Stimulated activated CD8-positive, alpha-beta memory T cell treated with anti-CD3 and anti-CD28 coated beads, Interleukin-4, amount 100 ng/mL, for 24 hours (primary cell): ENCODE data around the gene KCNQ1.

Source experiments
- DNase-seq: peaks from one replicate; pipeline ENCODE4 v3.0.0-alpha.2; 2020; ENCODE audit warnings: low read depth

The KCNQ1 gene

DNA sequence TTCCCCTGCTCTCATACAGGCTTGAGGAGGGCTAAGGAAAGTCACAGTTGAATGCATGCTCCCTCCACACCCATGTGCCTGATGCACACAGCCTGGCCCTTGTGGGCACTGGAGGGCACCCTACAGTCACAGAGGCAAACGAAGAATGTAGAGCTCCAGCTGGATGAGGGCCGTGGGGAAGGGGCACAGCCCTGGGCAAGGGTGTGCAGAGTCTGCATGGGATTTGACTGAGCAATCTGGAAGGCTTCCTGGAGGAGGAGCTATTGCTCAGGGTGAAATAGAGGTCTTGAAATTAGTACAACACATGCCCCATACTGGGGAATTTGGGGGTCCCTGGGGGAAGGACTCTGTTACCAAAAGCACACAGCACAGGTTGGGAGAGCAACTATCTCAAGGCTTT, 64.0 kb downstream of the KCNQ1 start:
- no peak for DNase-seq

DNA sequence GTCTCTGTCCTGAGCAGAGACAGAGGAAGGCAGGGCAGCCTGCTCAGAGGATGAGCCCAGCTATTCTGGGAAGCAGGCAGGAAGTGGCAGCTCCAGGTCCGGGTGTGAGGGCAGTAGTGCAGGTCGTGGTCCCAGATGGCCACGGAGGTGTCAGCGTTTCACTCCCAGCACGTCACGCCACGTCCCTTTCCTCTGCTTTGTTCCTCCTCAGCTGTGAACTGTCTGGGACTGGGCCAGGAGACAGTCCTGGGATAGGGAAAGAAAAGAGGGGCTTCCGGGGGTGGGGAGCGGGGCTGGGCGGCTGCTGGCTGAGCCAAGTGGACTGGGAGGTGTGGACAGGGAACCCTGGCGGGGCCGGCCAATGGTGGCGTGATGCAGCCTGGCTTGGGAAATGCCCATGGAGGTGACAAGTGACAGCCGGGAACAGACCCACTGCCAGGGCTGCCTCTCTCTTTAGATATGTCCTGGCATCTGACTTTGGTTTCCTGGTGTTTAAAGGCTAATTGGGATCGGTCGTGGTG, 64.7 kb downstream of the KCNQ1 start:
- DNase-seq, result no peak

DNA sequence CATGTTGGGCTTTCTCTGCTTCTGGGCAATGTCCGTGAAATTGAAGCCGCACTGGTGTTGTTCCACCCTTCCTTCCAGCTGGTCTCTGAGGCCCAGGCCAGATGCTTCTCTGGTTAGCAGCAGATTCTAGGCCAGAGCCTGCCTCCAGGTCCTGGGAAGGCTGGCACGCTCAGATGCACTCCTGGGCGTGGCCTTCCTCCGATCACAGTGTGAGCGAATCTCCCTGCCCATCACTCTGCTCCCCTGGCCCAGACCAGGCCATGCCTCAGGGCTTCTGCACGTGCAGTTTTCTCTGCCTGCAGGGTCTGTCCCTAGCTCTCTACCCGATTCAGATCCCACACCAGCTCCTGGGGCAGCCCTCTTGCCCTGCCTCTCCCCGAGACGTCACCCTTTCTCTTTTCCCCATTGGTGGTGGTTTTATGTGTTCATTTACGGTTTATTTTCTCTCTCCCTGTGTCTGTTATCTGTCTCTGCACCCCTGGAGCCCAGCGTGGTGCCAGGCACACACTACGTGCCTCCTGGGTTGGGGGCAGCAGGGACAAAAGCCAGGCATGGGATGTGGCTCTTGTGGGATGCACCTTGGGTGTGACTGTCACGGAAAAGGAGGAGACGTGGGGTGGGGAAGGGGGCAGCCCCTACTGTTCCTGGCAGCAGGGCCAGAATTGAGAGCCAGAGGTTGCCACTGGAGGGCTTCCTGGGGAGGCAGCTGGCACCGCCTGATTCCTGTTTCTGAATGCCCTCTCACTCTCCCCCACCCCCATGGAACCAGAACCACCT, 66.0 kb downstream of the KCNQ1 start:
- no peak for DNase-seq

DNA sequence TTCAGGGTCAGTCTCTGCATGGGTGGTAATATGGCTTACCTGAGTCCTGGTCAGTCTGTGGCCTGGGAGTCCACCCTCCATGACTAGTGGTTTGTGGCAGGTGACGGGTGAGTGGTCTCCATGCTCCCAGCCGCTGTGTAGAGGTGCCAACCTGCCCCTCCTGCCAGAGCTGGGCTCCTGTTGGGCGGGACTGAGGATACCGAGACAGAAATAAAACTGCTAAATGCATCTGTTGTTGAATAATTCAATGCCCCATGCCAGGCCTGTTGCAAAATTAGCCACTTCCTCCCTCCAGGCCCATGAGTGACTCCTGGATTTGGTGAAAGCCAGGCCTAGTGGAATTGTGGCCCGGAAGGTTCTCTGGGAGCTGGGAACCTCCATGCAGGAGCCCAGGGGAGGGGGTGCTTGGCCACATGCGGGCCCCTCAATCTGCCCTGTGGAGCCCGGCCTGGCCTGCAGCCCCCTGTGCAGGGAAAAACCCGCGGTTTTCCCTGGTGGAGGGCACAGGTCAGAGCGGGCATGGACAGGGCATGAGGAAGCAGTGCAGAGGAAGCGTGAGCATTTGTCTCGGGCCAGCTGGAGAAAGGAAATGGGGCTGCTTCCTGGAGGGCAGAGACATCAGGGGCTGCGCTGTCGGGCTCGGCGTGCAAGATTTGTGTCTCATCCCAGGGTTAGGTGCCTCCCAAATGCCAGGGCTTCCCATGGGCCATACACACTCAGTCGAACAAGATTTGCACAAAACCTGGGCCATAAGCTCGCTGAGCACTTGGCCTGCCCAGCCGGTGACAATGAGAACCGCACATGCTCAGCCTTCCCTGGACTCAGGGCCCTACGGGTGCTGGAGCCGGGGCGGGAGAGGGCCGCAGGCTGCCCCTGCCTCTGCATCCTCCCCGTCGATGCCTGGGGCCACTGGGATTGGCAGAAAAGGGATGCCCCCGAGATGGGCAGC, 66.9 kb downstream of the KCNQ1 start:
- DNase-seq, result no peak

DNA sequence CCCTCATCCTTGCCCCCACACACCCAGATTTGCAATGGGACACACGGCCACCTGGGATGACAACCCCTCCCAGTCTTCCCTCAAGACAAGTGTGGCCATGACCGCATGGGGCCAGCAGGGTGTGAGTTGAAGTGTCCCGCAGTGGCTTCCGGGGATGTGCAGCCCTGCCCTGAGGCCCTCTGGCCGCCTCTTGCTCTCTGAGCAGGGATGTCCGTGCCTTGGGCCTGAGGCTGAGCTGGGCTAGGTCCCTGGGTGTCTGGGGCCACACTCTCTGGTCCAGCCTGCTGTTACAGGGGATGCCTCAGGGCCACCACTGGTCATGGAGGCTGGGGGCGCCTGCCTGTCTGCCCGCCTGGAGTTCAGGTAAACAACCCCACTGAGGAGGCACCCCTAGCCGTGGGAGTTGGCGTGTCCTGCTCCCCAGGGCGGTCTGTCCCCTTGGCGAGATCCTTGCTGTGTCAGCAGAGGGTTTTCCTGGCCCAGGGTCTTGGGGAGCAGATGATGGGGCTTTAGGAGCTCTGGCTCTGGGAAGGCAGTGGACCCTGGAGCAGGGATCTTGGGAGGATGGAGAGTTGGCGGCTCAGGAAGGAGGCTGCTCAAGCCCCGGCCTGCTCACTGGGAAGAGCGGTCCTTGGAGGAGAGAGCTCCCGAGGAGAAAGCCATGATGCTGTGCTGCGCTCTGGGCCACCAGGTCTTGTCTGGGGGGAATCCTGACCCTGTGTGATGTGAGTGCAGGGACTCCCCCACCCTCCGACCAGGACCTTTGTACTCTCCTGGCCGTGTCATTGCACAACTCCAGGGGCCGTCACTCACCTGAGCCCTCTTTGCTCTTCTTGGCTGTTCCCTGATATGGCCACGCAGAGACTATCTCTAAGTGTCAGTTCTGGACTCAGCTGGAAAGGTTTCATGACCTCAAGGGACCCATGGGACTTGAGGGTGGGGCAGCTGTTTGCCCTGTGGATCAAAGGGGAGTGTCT, 67.9 kb downstream of the KCNQ1 start:
- no peak for DNase-seq

DNA sequence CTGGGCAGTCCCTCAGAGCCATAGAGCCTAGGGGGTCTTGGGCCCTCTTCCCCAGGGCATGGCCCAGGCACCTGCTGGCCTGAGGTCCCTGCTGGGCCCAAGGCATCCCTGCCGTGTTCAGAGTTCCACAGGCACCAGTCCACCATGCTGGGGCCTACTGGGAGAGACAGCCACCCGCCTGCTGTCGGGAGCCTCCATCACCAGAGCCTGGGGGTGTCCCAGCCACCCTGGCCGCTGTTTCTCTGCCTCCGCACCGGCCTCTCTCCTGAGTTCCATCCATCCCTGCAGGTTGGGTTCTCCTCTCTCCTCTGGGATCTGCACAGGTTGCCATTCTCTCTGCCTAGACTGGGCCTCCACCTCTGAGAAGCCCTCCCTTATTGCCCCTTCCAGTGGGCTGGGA, 68.6 kb downstream of the KCNQ1 start:
- DNase-seq, result no peak

DNA sequence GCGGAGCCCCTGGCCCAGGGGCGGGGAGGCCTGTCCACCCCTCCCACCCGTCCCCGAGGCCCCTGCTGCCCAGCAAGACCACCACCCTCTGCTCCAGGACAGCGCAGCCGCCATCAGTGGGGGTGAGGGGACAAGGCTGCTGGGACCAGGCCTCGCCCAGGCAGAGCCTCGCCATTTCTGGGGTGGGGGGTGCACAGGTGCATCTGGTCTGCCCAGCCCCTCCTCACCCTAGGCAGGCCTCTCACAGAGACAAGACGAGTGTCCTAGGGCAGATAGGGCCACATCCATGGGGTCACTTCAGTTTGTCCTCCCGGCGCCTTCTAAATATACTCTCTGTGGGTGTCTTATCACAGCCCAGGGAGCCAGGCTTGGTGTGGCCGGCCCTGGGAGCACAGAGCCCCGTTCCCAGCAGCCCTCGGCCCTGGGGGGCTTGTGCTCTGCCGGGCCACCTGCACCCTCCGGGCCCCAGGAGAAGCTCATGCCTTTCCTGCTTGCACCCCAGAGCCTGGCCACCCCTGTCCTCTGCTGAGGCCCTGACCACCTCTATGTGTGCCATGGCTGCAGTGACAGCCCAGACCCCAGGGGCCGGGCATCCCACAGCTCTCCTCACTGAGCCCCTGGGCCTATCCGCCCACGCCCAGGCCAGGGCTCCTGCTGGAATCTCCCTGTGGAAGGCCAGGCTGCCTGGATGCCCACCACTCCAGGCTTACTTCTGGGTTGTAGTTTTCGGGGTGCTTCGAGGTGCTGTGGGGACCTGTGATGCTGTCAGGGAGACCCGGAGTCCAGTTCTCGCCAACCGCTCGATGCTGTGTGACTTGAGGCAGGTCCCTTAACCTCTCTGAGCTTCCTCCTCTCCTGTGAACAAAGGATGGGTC, 70.8 kb downstream of the KCNQ1 start:
- no peak for DNase-seq

DNA sequence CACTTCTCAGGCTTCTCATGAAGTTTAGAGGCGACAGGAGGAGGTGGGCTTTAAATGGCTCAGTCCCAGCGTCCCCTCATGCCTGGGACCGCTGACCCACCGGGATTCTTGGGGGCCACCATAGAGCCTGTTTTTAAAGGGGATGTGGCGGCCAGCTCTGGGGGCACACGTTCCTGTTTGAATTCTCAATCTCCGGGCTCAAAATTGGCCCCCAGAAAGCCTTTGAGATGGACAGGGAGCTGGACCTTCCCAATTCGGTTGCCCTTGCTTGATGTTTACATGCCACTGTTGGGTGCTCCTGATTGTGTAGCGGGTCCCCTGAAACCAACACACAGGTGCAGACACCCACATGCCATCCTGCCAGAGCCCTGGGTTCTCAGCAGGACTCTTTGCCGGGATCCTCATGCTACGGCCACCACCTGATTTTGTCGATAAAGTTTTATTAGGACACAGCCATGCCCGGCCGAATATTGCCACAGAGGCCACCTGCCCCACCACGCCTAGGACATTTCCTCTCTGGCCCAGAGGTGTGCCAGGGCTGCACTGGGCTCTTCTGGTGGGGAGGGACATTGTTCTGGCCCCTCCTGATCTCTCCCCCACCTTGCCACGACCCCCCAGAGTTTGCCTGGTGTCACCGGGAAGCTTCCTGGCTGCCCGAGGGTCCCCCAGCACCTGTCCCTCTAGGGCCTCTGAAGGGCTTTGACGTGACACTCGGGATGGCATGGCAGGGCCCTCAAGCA, 71.6 kb downstream of the KCNQ1 start:
- DNase-seq, result no peak

DNA sequence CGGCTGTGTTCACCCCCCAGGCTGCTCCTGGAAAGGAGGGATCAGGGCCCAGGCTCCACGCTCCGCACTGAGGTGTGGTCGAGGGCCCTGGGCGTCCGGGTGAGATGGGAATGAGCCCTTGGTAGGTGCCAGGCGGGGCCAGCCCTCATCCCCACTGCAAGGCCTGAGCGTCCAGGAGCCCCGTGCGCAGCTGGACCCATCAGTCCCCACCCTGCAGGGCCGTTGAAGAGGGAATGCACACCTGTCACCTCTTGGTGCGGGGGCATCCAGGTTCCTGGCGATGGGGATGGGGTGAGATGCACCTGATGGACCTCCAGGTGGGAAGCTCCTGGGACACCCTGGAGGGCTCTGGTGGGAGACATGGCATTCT, 72.2 kb downstream of the KCNQ1 start:
- no peak for DNase-seq

DNA sequence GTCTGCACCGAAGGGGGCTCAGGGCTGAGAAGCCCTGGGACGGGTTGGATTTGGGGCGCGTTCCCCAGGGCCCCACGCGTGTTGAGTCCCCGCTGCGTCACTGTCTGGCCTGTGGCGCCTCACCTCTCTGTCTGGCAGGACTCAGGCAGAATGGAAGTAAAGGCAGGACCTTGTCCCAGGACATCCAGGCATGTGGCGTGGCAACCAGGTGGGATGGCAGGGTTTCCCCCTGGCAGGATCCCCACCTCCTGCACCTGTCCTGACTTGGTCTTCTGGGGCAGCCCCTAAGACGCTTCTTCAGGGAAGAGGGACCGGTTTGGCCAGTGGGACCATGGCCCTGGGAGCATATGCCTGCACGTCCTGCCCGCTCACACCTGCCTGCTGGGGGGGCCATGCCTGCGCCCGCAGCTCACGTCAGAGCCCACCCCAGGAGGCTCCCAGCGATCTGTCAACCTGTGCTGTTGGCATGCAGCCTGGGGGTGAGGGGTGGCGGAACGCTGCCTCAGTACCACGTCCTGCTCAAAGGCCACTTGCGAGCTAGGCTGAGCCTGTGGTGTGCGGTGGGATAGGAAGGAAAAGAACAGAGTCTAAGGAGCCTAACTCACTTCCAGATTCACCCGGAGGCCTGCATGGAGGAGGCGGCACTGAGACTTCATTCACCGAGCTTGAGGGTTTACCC, 72.7 kb downstream of the KCNQ1 start:
- no peak for DNase-seq

DNA sequence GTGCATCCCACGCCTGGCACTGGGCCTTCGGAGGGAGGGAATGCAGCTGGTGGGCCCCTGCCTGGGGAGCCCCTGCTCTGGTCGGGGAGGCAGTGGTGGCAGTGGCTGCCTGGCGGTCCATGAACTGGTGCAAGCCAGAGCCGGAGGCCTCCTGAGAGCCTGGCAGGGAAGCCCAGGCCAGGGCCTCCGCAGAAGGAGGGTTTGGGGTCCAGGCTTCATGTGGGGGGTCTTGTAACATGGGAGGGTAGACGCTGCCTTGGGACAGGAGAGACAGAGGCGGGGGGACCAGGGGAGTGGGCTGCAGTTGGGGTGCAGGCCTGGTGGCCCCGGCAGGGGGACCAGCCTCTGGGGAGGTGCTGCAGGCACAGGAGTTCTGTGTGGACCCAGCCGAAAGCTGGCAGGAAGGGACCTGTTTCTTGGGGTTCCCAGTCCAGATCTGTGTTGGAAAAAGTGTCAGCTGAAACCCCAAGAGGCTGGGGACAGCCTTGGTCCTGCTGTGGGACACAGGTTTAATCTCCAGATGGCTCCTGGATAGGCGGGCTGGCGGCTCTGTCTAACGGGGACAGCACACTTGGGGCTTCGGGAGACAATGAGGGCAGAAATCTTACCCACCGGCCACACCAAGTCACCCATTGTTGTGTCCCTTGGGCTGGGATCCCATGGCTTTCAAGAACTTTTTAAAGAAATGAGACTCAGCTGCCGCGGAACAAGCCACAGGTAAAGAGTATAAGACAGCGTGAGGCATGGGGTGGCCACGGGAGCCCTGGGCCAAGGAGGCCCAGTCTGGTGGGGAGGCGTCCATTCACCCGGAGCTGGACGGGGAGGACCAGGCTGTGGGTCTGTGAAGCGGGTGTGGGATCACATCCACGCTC, 73.5 kb downstream of the KCNQ1 start:
- DNase-seq, result no peak

DNA sequence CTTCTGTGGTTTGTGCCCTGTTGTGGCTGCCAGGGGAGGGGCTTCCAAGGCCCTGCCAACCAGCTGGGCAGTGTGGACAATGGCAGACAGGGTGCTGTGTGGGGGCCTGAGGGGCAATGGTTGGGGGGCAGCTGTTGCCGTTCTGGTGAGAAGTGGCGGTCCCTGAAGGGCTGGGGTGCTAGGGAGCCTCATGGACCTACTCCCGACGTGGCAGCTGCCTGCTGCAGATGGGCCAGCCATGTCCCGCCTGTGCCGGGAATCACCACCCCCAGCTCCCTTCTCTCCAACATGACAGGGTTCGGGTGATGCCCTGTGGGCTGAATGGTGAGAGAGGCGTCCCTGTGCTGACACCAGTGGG, 74.2 kb downstream of the KCNQ1 start:
- DNase-seq, result no peak

DNA sequence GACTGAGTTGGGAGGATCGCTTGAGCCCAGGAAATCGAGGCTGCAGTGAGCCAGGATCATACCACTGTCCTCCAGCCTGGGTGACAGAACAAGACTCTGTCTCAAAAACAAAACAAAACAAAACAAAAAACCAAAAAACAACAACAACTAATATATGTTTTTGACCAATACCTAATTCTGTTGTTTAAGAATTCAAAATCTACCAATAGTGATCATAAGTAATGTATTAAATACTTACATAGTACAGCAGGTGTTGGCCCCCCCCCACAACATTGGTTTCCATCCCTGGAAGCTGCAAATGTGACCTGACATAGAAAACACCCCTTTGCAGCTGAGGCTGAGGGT, 74.7 kb downstream of the KCNQ1 start:
- no peak for DNase-seq

DNA sequence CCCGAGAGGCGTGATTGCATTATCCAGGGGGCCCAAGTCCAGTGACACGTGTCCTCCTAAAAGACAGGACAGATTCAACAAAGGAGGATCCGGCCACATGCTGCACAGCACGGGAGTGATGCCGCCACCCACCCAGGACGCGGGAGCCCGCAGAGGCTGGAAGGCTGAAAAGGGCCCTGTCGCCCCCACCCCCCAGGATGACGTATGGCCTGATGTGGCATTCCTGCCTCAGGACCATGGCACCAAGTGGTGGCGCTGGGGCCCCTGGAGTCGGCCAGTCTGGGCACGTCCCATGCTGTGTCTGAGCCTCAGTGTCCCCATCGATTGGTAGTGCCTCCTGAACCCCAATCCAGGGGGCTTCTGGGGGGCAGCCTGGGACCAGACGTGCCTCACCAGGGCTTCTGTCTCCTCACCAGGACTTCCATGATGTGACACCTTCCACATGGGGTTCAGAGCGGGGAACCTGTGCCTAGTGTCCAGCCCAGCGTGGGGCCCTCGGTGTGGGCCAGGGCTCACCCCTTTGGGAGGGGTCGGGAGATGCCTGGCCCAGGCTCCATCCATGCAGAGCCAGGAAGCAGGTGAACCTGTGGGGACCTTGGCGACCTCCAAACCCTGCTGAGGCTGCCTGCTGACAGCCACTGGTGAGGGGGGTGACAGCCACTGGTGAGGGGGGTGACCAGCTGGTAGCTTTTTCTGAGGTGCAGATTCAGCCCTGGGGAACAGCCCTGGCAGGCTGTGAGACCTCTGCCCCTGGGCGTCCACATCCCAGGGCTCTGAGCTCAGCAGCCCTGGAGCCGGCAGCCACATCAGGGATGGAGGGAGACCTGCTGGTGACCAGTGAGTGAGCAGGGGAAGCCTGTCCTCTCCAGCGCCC, 75.3 kb downstream of the KCNQ1 start:
- DNase-seq, result no peak

DNA sequence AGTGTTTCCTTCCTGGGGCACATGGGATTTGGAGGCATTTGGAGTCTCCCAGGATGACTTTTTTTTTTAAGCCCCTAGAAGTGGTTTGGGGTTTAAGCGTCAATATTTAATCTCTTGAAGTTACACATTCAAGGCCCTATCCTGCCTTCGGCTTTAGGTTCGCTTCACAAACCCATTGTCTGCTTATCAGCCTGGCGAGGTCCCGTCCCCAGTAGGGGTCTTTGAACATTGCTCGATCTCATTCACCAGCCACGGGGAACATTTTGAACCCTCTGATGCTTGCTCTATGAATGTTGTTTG, 75.9 kb downstream of the KCNQ1 start:
- no peak for DNase-seq

DNA sequence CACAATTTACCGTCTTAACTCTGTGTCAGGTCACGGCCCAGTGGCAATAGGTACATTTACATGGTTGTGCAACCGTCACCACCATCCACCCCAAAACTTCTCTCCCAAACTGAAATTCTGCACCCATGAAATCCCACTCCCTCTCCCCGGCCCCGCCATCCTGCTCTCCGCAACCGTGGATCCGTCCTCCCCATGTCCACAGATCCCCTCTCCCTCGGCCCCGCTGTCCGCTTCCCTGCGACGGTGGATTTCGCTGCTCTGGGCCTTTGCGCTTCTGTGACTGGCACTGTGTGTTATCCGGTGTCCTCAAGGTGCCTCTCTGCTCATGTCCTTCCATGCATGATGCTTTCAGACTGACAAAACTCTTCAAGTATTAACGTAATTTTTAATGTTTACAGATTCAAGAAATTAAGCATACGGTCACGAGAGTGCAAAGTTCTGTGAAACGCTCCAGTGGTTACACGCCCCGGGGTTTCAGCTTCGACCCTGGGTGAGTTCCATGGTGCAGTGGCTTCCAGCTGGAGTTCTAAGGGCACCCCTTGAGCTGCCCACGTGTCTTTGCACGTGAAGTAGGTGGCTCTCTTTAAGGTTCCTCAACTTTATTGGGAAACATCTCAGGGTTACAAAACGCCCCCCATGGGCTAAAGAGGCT, 76.4 kb downstream of the KCNQ1 start:
- no peak for DNase-seq
